CD4-positive, alpha-beta T cell treated with Interleukin-2 at 100 ng/mL for 4 hours (primary cell): ENCODE measurements around the gene MPPED2.

Source experiments
- DNase-seq: peaks from one replicate; pipeline ENCODE4 v3.0.0-alpha.2; 2020; ENCODE audit warnings: low spot score

The MPPED2 gene

DNA sequence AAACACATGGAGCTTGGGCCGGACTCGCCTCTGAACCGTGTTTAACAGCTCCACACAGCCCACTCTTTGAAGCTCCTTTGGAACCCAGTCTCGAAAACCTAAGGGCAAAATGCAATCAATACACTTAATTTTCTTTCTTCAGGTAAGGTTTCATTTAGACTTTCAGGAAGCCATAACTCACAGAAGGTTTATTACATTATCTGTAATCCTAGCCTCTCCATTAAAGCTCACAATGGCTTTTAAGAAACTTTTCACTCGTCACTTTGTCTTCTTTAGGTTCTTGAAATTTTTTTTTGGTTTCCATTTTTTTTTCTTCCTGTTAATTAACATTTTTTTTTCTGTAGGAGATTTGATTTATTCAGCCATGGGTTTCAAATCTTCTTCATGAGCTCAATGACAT, 171.9 kb downstream of the MPPED2 start:
- DNase-seq, result no peak

DNA sequence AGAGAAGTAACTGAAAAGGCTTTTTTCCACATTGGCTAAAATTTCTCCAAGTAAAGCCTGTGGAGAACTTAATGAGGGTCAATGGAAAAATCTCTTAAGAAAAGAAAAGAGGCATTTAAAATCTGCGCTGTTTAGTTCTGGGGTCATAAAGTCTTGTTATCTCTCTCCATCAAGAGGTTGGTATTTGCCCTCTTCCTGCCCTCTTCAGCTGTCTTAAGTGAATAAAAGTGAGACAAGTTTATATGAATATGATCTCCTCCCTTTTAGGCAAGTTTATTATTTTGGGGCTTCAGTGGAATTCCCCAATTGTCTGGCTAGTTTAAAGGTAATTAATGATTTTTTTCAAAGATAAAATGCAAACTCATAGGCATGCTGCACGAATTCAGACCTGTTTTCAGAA, 173.6 kb downstream of the MPPED2 start:
- DNase-seq, result no peak

- no peak for DNase-seq
Observed at GRCh38 chr11:30411383-30411782, 174.8 kb downstream of the MPPED2 start.

- DNase-seq, result no peak
Observed at GRCh38 chr11:30406978-30407762, 179.0 kb downstream of the MPPED2 start.

- DNase-seq, result no peak
Observed at GRCh38 chr11:30405385-30405784, 180.8 kb downstream of the MPPED2 start.

DNA sequence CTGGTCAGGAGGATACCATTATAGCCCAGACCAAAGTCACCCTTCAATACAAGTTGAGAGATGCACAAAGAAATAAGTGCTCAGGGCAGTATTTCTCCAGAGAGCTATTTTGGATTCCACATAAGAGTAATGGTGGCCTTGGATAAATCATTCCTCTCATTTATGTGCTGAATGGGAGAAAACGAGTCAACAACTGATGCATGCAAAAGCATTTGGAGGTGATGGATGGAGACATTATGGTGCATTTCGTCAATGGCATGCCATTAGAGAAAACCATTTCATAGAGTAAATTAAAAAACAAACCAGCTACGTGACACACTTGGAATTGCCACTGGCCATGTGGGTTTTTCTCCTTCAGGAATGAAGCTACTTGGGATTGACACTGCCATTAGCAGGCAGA, 182.0 kb downstream of the MPPED2 start:
- no peak for DNase-seq

- no peak for DNase-seq
Observed at GRCh38 chr11:30395751-30396150, 190.4 kb downstream of the MPPED2 start.

GRCh38 chr11:30393012-30393411, 193.1 kb downstream of the MPPED2 start:
- DNase-seq, result no peak

DNA sequence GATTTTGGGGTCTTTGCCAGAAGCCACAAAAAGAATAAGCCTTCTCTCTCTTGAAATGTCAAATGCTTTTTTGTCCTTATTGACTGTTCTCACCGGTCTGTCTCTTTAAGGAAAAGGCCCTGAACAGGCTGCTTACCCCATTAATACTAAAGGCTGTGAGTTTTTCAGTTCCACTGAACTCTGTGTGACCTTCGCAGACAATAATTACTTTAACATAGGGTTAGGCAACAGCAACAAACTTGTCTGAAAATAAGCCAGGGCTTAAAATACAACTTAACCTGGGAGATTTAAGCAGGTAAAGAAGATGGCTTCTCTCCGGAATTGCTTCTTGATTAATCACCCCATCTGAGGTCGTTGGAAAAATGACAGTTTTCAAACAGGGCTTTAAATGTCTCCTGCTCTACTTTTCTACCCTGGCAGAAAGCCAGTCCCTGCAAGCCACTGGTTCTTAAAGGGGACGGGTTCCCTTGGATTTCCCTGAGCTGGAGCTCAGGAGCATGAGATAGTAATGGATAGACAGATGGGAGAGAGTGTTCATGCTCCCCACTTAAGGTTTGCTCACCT, 193.8 kb downstream of the MPPED2 start:
- no peak for DNase-seq

- DNase-seq, result no peak
Observed at GRCh38 chr11:30388957-30389356, 197.2 kb downstream of the MPPED2 start.

DNA sequence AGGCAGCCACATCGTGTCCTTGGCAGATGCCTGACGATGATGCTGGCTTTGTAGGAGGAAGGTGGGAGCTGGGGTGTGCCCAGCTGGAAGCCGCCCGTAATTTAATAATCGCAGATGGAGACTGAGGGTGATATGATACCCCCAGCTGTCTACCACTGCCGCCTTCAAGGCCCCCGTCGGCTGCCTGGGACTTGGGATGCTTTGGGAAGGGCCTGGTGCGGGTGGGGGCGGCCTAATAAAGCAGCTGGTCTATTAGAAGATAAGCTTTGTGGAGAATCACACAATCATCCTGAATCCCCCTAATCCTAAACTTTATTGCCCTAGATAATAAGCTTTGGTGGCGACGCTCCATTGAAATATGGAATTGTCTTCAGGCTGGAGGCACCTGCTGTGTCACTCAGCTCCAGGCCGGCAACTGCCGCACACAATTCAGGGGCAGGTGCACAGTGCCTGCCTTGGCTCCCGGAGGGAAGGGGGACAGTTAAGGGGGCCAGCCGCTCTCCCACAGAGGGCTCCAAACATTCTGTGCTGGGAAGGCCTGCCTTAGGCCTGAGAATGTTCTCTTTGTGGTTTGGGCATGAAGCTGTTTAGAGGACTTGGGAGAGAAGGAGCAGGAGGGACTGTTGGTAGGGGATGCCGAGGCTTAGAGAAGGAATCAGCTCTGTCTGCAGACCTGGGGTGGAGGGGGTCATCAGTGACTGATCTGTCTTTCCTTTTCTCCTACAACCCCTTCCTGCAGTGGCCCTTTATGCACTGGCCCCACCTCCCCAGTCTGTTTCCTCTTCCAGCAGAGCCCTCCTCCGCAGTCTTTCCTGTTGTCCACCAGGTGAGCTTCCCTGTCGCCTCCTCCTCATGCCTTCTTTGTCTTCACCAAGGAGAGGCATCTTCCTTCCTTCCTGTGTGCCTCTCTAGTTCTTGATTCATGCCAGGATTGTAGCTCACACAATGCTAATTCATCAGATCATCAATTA, 198.0 kb downstream of the MPPED2 start:
- no peak for DNase-seq

- no peak for DNase-seq
Observed at GRCh38 chr11:30381879-30382278, 204.3 kb downstream of the MPPED2 start.

DNA sequence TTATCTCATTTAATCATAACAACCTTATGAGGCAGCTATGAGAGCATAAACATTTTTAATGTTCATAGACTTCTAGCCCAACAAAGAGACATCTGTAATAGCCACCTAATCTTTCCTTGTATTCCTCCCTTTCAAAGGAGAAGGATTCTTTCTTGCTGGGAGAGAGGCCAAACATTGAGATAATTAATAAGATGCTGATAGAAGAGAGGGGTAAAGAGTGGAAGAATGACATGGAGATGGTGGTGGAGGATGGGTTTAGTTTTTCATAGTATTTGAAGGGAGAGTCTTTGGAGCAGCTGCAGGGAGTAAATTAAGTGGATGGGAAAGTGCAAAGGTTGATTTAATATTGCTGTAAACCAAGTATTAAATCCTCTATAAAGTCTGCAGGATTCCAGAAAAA, 205.3 kb downstream of the MPPED2 start:
- no peak for DNase-seq

DNA sequence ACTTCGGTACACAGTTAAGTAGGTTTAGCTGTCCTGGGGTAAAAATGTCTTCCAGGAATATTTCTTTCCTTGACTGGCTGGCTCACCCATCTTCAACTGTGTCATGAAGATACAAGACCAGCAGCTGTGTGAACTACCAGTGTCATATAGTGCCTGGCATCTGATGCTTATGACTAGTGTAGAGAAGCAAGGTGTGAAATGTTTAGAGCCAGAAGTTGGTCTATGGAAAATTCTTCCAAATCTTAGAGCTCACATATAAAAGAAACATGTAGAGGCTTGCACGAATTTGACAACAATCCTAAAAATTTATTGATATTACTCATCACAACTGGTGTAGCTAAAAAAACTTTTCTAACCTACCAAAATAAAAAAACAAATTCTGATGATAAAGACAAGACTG, 208.8 kb downstream of the MPPED2 start:
- no peak for DNase-seq

GRCh38 chr11:30370164-30370563, 216.0 kb downstream of the MPPED2 start:
- DNase-seq, result no peak

DNA sequence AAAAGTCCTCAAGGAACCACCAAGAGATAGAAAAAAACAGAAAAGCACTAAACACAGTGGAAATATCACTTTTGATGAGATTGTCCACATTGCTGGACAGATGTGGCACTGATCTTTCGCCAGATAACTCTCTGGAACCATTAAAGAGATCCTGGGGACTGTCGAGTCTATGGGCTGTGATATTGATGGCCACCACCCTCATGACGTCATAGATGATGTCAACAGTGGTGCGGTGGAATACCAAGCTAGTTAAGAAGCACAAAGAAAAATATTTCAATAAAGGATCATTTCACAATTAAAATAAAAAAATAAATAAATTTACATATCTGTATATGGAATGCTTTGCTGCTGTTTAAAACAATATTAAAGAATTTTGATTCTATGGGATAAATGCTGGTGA, 217.8 kb downstream of the MPPED2 start:
- no peak for DNase-seq

DNA sequence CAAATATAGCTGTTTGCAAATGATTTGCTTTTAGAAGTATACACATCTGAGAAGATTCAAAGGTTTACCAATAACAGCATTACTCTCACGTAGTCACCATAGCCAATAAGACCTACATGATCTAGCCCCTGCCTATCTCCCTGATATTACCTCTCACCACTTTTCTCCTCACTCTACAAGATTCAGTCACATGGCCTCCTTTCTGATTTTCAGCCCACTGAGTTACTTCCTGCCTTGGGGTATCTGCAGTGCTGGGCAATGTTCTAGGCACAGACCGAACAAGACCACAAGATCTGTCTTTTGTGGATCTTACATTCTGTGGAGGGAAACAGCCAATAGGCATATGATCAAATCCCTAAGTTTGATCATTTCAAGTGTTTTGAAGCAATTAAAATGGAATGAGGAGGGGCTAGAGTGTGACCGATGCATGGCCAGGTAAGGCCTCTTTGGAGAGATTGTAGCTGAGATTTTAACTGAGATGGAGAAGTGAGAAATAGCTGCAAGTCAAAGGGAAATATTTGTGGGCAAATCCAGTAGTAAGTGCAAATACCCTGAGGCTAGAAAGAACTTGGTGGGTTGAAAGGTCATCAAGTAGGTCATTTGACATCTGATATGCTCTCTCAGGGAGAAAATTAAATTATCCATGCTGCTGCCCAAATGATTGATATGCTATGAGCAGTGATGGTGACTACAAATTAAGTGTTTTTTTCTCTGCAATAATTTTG, 220.2 kb downstream of the MPPED2 start:
- no peak for DNase-seq

DNA sequence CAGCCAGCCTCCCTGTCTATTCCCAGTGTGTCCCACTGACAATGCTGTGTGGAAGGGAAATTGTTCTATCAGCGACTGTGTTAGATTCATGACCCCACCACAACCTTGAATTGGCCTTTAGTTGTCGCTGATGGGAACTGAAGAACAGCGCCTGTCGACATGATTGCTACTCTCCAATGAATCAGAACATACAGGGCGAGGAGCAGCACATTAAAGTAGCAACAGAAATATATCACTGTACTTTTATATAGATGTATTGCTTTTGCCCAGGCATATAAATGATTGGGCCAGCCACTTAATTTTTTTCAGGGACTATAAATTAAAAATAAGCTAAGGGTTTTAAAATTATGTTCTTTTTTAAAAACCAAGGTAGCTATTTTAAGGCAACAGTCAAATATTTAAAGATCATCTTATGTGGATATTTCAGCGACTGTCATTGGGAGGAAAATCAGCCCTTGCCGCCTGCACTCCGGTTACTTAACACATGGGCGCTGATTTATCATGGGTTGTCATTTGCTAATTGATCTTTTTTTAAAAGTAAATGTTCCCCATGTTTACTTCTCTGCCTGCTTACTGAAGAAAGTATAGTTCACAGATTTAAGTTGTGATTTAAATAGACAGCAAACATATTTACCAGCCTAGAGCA, 221.2 kb downstream of the MPPED2 start:
- DNase-seq, result no peak

DNA sequence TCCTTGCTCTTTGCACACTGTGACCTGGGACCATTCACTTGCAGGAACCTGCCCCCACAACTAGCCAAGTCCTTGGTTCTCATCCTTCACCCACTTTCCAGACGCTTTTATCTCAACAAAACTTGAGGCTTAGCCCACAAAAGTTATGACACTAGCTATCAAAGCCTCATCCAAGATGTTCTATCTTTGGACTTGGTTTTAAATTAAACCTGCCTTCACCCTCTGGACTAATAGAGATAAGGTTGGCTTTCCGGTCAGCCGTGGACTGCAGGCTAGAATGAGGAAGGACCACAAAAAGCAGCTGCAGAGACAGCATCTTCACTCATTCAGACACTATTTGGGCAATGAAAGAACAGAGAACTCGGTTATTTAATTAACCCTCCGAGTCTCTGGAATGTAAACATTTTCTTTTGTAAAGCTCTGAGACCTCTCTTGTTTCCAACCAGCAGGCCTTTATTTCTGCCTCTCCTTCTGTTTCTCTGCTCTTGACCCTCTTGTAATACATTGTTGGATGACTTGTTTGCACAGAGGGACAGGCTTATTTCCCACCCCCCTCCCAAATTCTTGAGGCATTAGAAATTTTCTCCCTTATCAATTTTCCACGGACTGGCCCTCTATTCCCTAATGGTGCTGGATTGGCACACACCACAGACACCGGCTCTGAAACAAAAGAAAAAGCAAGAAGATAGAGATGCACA, 221.9 kb downstream of the MPPED2 start:
- no peak for DNase-seq

DNA sequence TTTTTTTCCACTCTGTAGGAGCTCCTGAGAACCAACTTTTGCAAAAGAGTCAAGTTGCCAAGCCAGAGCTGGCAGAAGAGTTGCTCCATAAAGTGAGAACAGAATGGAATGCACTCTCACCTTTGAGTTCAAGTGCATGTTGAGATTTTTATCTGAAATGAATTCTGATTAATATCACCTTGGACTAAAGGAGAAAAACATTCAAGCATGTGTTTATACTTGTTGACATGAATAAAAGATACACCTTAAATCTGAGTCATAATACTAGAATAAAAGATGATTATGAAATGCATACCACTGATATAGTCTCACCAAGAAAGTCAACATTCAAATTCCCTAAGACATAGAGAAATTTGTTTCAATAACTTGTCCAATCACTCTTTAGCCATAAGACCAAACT, 225.4 kb downstream of the MPPED2 start:
- DNase-seq, result no peak
